Small intestine (tissue), 7 donors: ENCODE results near the gene SNAP47. TPM values are rescaled to one million over a fixed set of nuclear protein-coding genes. Genes with fewer than 3 reads are reported as not detected.

ENCODE experiments used
- DNase-seq, 2 donors: peaks; one replicate each; pipeline versions ENCODE4 v3.0.0 to v3.0.0-alpha.2; 2013
- FAIRE-seq: peaks from 2 replicates; lab custom pipeline; 2012; peaks lifted over from hg19 to GRCh38; lab: Jason Lieb, UNC
- H3K27ac ChIP-seq, 3 donors: one replicate each; pipeline ENCODE4 v1.5.1; 2013; ENCODE audit warnings: low read length in 2 of 3, mild to moderate bottlenecking in 2 of 3, control low read depth in 1 of 3, inconsistent platforms in 1 of 3, low read depth in 1 of 3, moderate library complexity in 1 of 3
- H3K27me3 ChIP-seq, 3 donors: one replicate each; pipeline ENCODE4 v1.6.1; 2013; ENCODE audit warnings: low read length in 3 of 3, inconsistent platforms in 1 of 3; ENCODE audit not compliant: control insufficient read depth in 3 of 3, insufficient read depth in 3 of 3
- H3K36me3 ChIP-seq, 3 donors: one replicate each; pipeline ENCODE4 v1.6.1; 2013; ENCODE audit warnings: low read length in 3 of 3, inconsistent platforms in 1 of 3, low read depth in 1 of 3, mild to moderate bottlenecking in 1 of 3, moderate library complexity in 1 of 3; ENCODE audit not compliant: control insufficient read depth in 3 of 3, insufficient read depth in 2 of 3
- H3K4me1 ChIP-seq, 3 donors: one replicate each; pipeline ENCODE4 v1.6.1; 2013; ENCODE audit warnings: low read length in 2 of 3, inconsistent platforms in 1 of 3, low read depth in 1 of 3, mild to moderate bottlenecking in 1 of 3, moderate library complexity in 1 of 3; ENCODE audit not compliant: control insufficient read depth in 3 of 3, insufficient read depth in 2 of 3
- H3K4me3 ChIP-seq, 3 donors: one replicate each; pipeline ENCODE4 v1.5.1; 2013; ENCODE audit warnings: low read length in 3 of 3, control low read depth in 1 of 3, inconsistent platforms in 1 of 3, low read depth in 1 of 3, mild to moderate bottlenecking in 1 of 3, moderate library complexity in 1 of 3
- H3K9me3 ChIP-seq, 2 donors: one replicate each; pipeline ENCODE4 v1.6.1; 2013; ENCODE audit warnings: low read depth in 1 of 2, low read length in 1 of 2; ENCODE audit not compliant: control insufficient read depth in 2 of 2, insufficient read depth in 1 of 2
- WGBS, 3 donors: extraction: QIAGEN DNeasy Blood & Tissue Kit; methylation state at CpG; one replicate each; pipeline ENCODE4 v1.1.7; 2013; 5-methylcytosine and 5-hydroxymethylcytosine counted together
- polyA plus RNA-seq, 4 donors: library from polyadenylated mRNA; stranded (reverse) in 3 of 4; unstranded in 1 of 4; fragments of 200-250 nt in 3 of 4; fragments of 120-200 nt in 1 of 4; gene quantifications; one replicate each; pipeline versions ENCODE4 v1.2.1 to v1.2.3, GENCODE V29; 2013
- donor health status: healthy with polysubstance abuse.
- donor health status: control.
- donor health status: control.
- donor health status: Bipolar disorder and iron deficiency.
- donor health status: healthy.

Gene SNAP47
- polyA plus RNA-seq, 4 donors = 9.8 to 22.5 (median 15.5) TPM

GRCh38 chr1:227712648-227713047, 22.6 kb upstream of the SNAP47 start:
- no peak overlapping the region for H3K4me3 ChIP-seq
- DNase-seq = no peak
- no peak for FAIRE-seq
- no peak overlapping the region for H3K27ac ChIP-seq
- no peaks in the 10 kb centered on the region for H3K4me1 ChIP-seq
- H3K27me3 ChIP-seq = no peaks in the 10 kb centered on the region
- H3K36me3 ChIP-seq = no peaks in the 10 kb centered on the region
- H3K9me3 ChIP-seq = peaks cover 0 to 9% of the 10 kb centered on the region in 2 donors

GRCh38 chr1:227718932-227719331, 16.3 kb upstream of the SNAP47 start:
- 74 to 81% (median 75%) methylated on average over 2 of the region's 2 CpGs for WGBS, 3 donors
- DNase-seq (no peak), FAIRE-seq (no peak)
- Histone ChIP-seq H3K9me3 (peaks cover 0 to 31% of the 10 kb centered on the region in 2 donors), H3K36me3 (no peaks in the 10 kb centered on the region), H3K4me3 (no peak overlapping the region), H3K4me1 (no peaks in the 10 kb centered on the region), H3K27me3 (peaks cover 0 to 4% (median 0%) of the 10 kb centered on the region in 3 donors), H3K27ac (no peak overlapping the region)

- Histone ChIP-seq H3K27ac (no peak overlapping the region), H3K4me3 (no peak overlapping the region), H3K4me1 (peaks cover 0 to 5% (median 0%) of the 10 kb centered on the region in 3 donors), H3K27me3 (peaks cover 0 to 4% (median 0%) of the 10 kb centered on the region in 3 donors), H3K36me3 (no peaks in the 10 kb centered on the region), H3K9me3 (peaks cover 0 to 31% of the 10 kb centered on the region in 2 donors)
- 85 to 90% (median 88%) methylated on average over 1 of the region's 1 CpG for WGBS, 3 donors
- no peak for FAIRE-seq
- DNase-seq = no peak
Measured at GRCh38 chr1:227723474-227723873, 11.8 kb upstream of the SNAP47 start.

- peaks cover 0 to 16% (median 0%) of the 10 kb centered on the region in 3 donors for H3K4me1 ChIP-seq
- 50 to 61% (median 61%) methylated on average over 2 of the region's 2 CpGs for WGBS, 3 donors
- H3K27me3 ChIP-seq = peaks cover 0 to 4% (median 0%) of the 10 kb centered on the region in 3 donors
- H3K9me3 ChIP-seq = peaks cover 0 to 21% of the 10 kb centered on the region in 2 donors
- no peak overlapping the region for H3K27ac ChIP-seq
- no peaks in the 10 kb centered on the region for H3K36me3 ChIP-seq
- H3K4me3 ChIP-seq = no peak overlapping the region
- FAIRE-seq (no peak), DNase-seq (no peak)
Measured at GRCh38 chr1:227725046-227725445, 10.2 kb upstream of the SNAP47 start.

GRCh38 chr1:227726318-227726717, 8.9 kb upstream of the SNAP47 start:
- Histone ChIP-seq H3K27ac (no peak overlapping the region), H3K9me3 (peaks cover 0 to 8% of the 10 kb centered on the region in 2 donors), H3K4me3 (no peak overlapping the region), H3K27me3 (no peaks in the 10 kb centered on the region), H3K4me1 (peaks cover 0 to 26% (median 0%) of the 10 kb centered on the region in 3 donors), H3K36me3 (peaks cover 0 to 9% (median 0%) of the 10 kb centered on the region in 3 donors)
- no peak for DNase-seq
- no peak for FAIRE-seq
- WGBS, 3 donors = 75 to 89% (median 80%) methylated on average over 3 of the region's 3 CpGs

- Histone ChIP-seq H3K4me3 (no peak overlapping the region), H3K4me1 (peaks cover 0 to 26% (median 0%) of the 10 kb centered on the region in 3 donors), H3K27me3 (no peaks in the 10 kb centered on the region), H3K9me3 (peaks cover 0 to 2% of the 10 kb centered on the region in 2 donors), H3K36me3 (peaks cover 0 to 17% (median 0%) of the 10 kb centered on the region in 3 donors), H3K27ac (no peak overlapping the region)
- DNase-seq (no peak), FAIRE-seq (no peak)
- WGBS, 3 donors = 86 to 96% (median 88%) methylated on average over 6 of the region's 6 CpGs
Measured at GRCh38 chr1:227726924-227727599, 8.2 kb upstream of the SNAP47 start.

GRCh38 chr1:227728059-227728891, 7.0 kb upstream of the SNAP47 start:
- H3K4me1 ChIP-seq = peaks cover 0 to 26% (median 0%) of the 10 kb centered on the region in 3 donors
- 0 to 1% (median 0%) methylated on average over 30 to 51 of the region's 51 CpGs for WGBS, 3 donors

GRCh38 chr1:227728892-227729143, 6.4 kb upstream of the SNAP47 start:
- H3K36me3 ChIP-seq = peaks cover 0 to 34% (median 0%) of the 10 kb centered on the region in 3 donors
- H3K4me1 ChIP-seq = peaks cover 0 to 26% (median under 1%) of the 10 kb centered on the region in 3 donors
- H3K27ac ChIP-seq = peak overlapping the region in 2 of 3 donors; percentile 40 to 61
- no peak for DNase-seq
- H3K9me3 ChIP-seq = no peaks in the 10 kb centered on the region
- H3K4me3 ChIP-seq = peak overlapping the region; percentile 26 to 73 (median 59)
- H3K27me3 ChIP-seq = no peaks in the 10 kb centered on the region
- WGBS, 3 donors = 2 to 4% (median 3%) methylated on average over 7 to 11 of the region's 11 CpGs
- no peak for FAIRE-seq

More at GRCh38 chr1:227728059-227728891, 7.0 kb upstream of the SNAP47 start:
- DNase-seq = peak; percentile 86 to 90
- no peak for FAIRE-seq
- Histone ChIP-seq H3K4me3 (peak overlapping the region; percentile 26 to 73 (median 59)), H3K9me3 (no peaks in the 10 kb centered on the region), H3K27ac (peak overlapping the region; percentile 25 to 61 (median 61)), H3K27me3 (no peaks in the 10 kb centered on the region), H3K36me3 (peaks cover 0 to 29% (median 0%) of the 10 kb centered on the region in 3 donors)
